Measurements from ENCODE around the gene WSCD2.

DNA sequence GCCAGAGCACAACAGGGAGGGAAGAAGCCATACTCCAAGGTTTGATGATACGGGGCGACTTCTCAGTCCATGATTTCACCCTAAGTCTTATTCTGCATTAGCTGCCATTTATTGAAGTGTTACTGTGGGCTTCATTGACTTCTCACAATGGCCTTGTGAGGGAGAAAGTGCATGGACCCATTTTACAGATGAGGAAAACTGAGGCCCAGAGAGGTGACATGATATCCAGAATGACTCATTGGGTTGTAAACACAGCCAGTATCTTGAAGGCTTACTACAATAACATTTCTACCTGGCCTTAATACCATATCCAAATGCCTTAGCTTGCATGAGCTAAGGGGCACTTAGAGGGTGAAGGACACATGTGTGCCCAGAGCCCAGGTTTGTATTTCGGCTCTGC is 109.4 kb downstream of the WSCD2 start:
- TF ChIP-seq, protein P1, sequence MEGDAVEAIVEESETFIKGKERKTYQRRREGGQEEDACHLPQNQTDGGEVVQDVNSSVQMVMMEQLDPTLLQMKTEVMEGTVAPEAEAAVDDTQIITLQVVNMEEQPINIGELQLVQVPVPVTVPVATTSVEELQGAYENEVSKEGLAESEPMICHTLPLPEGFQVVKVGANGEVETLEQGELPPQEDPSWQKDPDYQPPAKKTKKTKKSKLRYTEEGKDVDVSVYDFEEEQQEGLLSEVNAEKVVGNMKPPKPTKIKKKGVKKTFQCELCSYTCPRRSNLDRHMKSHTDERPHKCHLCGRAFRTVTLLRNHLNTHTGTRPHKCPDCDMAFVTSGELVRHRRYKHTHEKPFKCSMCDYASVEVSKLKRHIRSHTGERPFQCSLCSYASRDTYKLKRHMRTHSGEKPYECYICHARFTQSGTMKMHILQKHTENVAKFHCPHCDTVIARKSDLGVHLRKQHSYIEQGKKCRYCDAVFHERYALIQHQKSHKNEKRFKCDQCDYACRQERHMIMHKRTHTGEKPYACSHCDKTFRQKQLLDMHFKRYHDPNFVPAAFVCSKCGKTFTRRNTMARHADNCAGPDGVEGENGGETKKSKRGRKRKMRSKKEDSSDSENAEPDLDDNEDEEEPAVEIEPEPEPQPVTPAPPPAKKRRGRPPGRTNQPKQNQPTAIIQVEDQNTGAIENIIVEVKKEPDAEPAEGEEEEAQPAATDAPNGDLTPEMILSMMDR (IDR thresholded peaks at IDR 0.05), result no peak
- no peak for TF ChIP-seq POLR2A (IDR thresholded peaks at IDR 0.05)
